IMR-90 (cell line): ENCODE data around the gene RNF146. TPM values are rescaled to one million over a fixed set of nuclear protein-coding genes. Genes with fewer than 3 reads are reported as not detected.

Source experiments
- ATAC-seq: fragments of 200-7000 bp; cut with Tn5 transposase; 2 replicates; pipeline ENCODE4 v1.9.1; 2020; ENCODE audit warnings: low read depth, mild to moderate bottlenecking, moderate library complexity
- BruUV-seq: library from RNA; stranded (reverse); fragments of 400-500 nt; replicated peaks from 2 replicates; lab custom pipeline; 2021; lab: Mats Ljungman, UMichigan
- CTCF ChIA-PET: fragments of 300-600 bp; formaldehyde crosslinking; extraction: SDS; loops from one replicate; lab custom pipeline; 2021; ENCODE audit warnings: antibody characterized with exemption; lab: Yijun Ruan, JAX
- POLR2A ChIA-PET: fragments of 300-600 bp; sonication (Branson Sonifier 250); formaldehyde crosslinking; loops from one replicate; lab custom pipeline; 2022; ENCODE audit warnings: antibody characterized with exemption; ENCODE audit not compliant: unreplicated experiment; lab: Charles Lee
- DNase-seq: peaks from one replicate; pipeline ENCODE4 v3.0.0; 2013
- H2AFZ ChIP-seq: replicated peaks from 2 replicates; pipeline ENCODE3; 2013; ENCODE audit warnings: low read length, mild to moderate bottlenecking; ENCODE audit not compliant: poor library complexity
- H2AK5ac ChIP-seq: 2 replicates; pipeline ENCODE4 v1.6.1; 2013; ENCODE audit warnings: low read depth, low read length, inconsistent platforms
- H2AK9ac ChIP-seq: replicated peaks from 2 replicates; pipeline ENCODE3; 2013; ENCODE audit warnings: mild to moderate bottlenecking, low read depth, low read length, moderate library complexity; ENCODE audit not compliant: poor library complexity
- H2BK120ac ChIP-seq: 2 replicates; pipeline ENCODE4 v1.6.1; 2013; ENCODE audit warnings: low read depth, low read length, inconsistent platforms
- H2BK15ac ChIP-seq: 3 replicates; pipeline ENCODE4 v1.6.1; 2013; ENCODE audit warnings: low read depth, low read length, inconsistent platforms
- H2BK20ac ChIP-seq: 2 replicates; pipeline ENCODE4 v1.6.1; 2013; ENCODE audit warnings: low read depth, mild to moderate bottlenecking, inconsistent platforms, low read length, moderate library complexity
- H2BK5ac ChIP-seq: 2 replicates; pipeline ENCODE4 v1.6.1; 2013; ENCODE audit warnings: mild to moderate bottlenecking, low read depth, low read length, inconsistent platforms; ENCODE audit not compliant: poor library complexity, severe bottlenecking
- H3K14ac ChIP-seq: replicated peaks from 2 replicates; pipeline ENCODE4 v1.6.1; 2013; ENCODE audit warnings: low read depth, low read length, inconsistent platforms
- H3K18ac ChIP-seq: 2 replicates; pipeline ENCODE4 v1.6.1; 2013; ENCODE audit warnings: low read depth, low read length, control low read depth
- H3K23ac ChIP-seq: 2 replicates; pipeline ENCODE4 v1.6.1; 2013; ENCODE audit warnings: low read depth, low read length, inconsistent platforms
- H3K27ac ChIP-seq: 2 replicates; pipeline ENCODE4 v1.5.1; 2013; ENCODE audit warnings: mild to moderate bottlenecking, control low read depth, low read length; ENCODE audit not compliant: insufficient read depth
- H3K27me3 ChIP-seq: 2 replicates; pipeline ENCODE4 v1.6.1; 2013; ENCODE audit warnings: low read length; ENCODE audit not compliant: control insufficient read depth, insufficient read depth
- H3K36me3 ChIP-seq: 2 replicates; pipeline ENCODE4 v1.6.1; 2013; ENCODE audit warnings: low read length, mixed read lengths; ENCODE audit not compliant: control insufficient read depth, insufficient read depth
- H3K4ac ChIP-seq: 2 replicates; pipeline ENCODE4 v1.6.1; 2013; ENCODE audit warnings: low read depth, low read length, inconsistent platforms
- H3K4me1 ChIP-seq: 2 replicates; pipeline ENCODE4 v1.6.1; 2013; ENCODE audit warnings: low read length, mixed read lengths; ENCODE audit not compliant: control insufficient read depth, insufficient read depth
- H3K4me2 ChIP-seq: 2 replicates; pipeline ENCODE4 v1.6.1; 2013; ENCODE audit warnings: low read depth, mild to moderate bottlenecking, control low read depth, low read length, moderate library complexity
- H3K4me3 ChIP-seq: 2 replicates; pipeline ENCODE4 v1.5.1; 2013; ENCODE audit warnings: low read depth, mild to moderate bottlenecking, control low read depth, low read length, moderate library complexity; ENCODE audit not compliant: insufficient read depth
- H3K56ac ChIP-seq: 2 replicates; pipeline ENCODE4 v1.6.1; 2013; ENCODE audit warnings: low read length, inconsistent platforms; ENCODE audit not compliant: insufficient read depth; ENCODE audit errors: extremely low read depth
- H3K79me1 ChIP-seq, 2 experiments: 2 replicates each; pipeline ENCODE4 v1.6.1; 2013; ENCODE audit warnings: low read length in 2 of 2, inconsistent platforms in 1 of 2, low read depth in 1 of 2
- H3K9ac ChIP-seq: 2 replicates; pipeline ENCODE4 v1.6.1; 2013; ENCODE audit warnings: low read depth, low read length, control low read depth
- H3K9me1 ChIP-seq: 2 replicates; pipeline ENCODE4 v1.6.1; 2013; ENCODE audit warnings: low read length, inconsistent platforms; ENCODE audit not compliant: insufficient read depth
- H3K9me3 ChIP-seq: 2 replicates; pipeline ENCODE4 v1.6.1; 2013; ENCODE audit warnings: low read length; ENCODE audit not compliant: control insufficient read depth, insufficient read depth
- H4K20me1 ChIP-seq: 2 replicates; pipeline ENCODE4 v1.6.1; 2013; ENCODE audit warnings: low read length, inconsistent platforms; ENCODE audit not compliant: insufficient read depth
- H4K5ac ChIP-seq: 2 replicates; pipeline ENCODE4 v1.6.1; 2013; ENCODE audit warnings: mild to moderate bottlenecking, low read depth, low read length, control low read depth
- H4K8ac ChIP-seq, 2 experiments: 2 replicates each; pipeline ENCODE4 v1.6.1; 2013; ENCODE audit warnings: low read depth in 2 of 2, low read length in 2 of 2, control low read depth in 1 of 2, inconsistent platforms in 1 of 2
- H4K91ac ChIP-seq: 2 replicates; pipeline ENCODE4 v1.6.1; 2013; ENCODE audit warnings: low read depth, low read length, inconsistent platforms; ENCODE audit not compliant: insufficient read depth
- CTCF ChIP-seq: conservative IDR thresholded peaks from 2 replicates; pipeline ENCODE4 v1.5.1; 2012; ENCODE audit warnings: mild to moderate bottlenecking, low read depth, low read length, improper control_type of control experiment
- ELK1 ChIP-seq: fragments of 150-350 bp; IDR thresholded peaks from 2 replicates; pipeline ENCODE4 v1.6.1; 2016; ENCODE audit warnings: low read depth, mild to moderate bottlenecking, low read length, moderate library complexity, borderline replicate concordance
- MAFK ChIP-seq: IDR thresholded peaks from 2 replicates; pipeline ENCODE4 v1.6.1; 2012; ENCODE audit warnings: low read depth, low read length, improper control_type of control experiment
- MAZ ChIP-seq: IDR thresholded peaks from 2 replicates; pipeline ENCODE4 v1.6.1; 2012; ENCODE audit warnings: low read depth, mild to moderate bottlenecking, low read length, improper control_type of control experiment, moderate library complexity, borderline replicate concordance
- MXI1 ChIP-seq: IDR thresholded peaks from 2 replicates; pipeline ENCODE4 v1.6.1; 2012; ENCODE audit warnings: low read depth, mild to moderate bottlenecking, low read length, moderate library complexity, borderline replicate concordance
- RAD21 ChIP-seq: IDR thresholded peaks from 2 replicates; pipeline ENCODE4 v1.6.1; 2012; ENCODE audit warnings: low read length, improper control_type of control experiment
- RCOR1 ChIP-seq: IDR thresholded peaks from 2 replicates; pipeline ENCODE4 v1.6.1; 2012; ENCODE audit warnings: mild to moderate bottlenecking, low read length, improper control_type of control experiment; ENCODE audit not compliant: insufficient replicate concordance
- RFX5 ChIP-seq: IDR thresholded peaks from 2 replicates; pipeline ENCODE4 v1.8.0; 2012; ENCODE audit warnings: low read depth, mild to moderate bottlenecking, low read length, moderate library complexity
- SMC3 ChIP-seq: fragments of 150-350 bp; IDR thresholded peaks from 2 replicates; pipeline ENCODE4 v1.6.1; 2016; ENCODE audit warnings: low read depth, mild to moderate bottlenecking, antibody characterized with exemption, low read length, moderate library complexity
- WGBS, 2 experiments: methylation state at CpG; one replicate each; pipeline versions ENCODE4 v1.1.5 to v1.1.7; 2013; ENCODE audit warnings: missing lambda C conversion rate in 2 of 2; ENCODE audit not compliant: insufficient read length in 1 of 2; ENCODE audit errors: extremely low coverage in 2 of 2; 5-methylcytosine and 5-hydroxymethylcytosine counted together
- dilution Hi-C: fragments of 300-500 bp; cut with HindIII; formaldehyde crosslinking; loops from one replicate; pipeline ENCODE4 v1.14.3; 2018; ENCODE audit warnings: low sequenced_read_pairs; ENCODE audit not compliant: unreplicated experiment
- in situ Hi-C: fragments of 300-500 bp; cut with MboI; formaldehyde crosslinking; loops from 3 replicates; pipeline ENCODE4 v1.14.3; 2019; ENCODE audit warnings: low sequenced_read_pairs, inconsistent platforms, mixed read lengths
- intact Hi-C: fragments of 100-400 bp; cut with micrococcal nuclease; formaldehyde crosslinking; loops from 2 replicates; pipeline ENCODE4 v1.10.0; 2022
- polyA plus RNA-seq, 3 experiments: library from polyadenylated mRNA; depleted of rRNA; stranded (reverse); fragments of >200 nt; gene quantifications; 2 replicates each; pipeline ENCODE4 v1.2.3, GENCODE V29; 2012; ENCODE audit warnings: low replicate concordance in 1 of 3
- total RNA-seq: library from RNA; depleted of rRNA; stranded (reverse); fragments of >200 nt; gene quantifications from 2 replicates; pipeline ENCODE4 v1.2.3, GENCODE V29; 2012

RNF146 gene
- total and polyA plus RNA-seq, 2 of the 4 experiments (the other 2 are of a cell fraction) = 24.0 to 32.2 TPM

GRCh38 chr6:127262896-127263295 is 3.8 kb upstream of the RNF146 start:
- no peak for TF ChIP-seq MXI1
- TF ChIP-seq CTCF = no peak
- no peak for TF ChIP-seq MAZ
- TF ChIP-seq ELK1 = no peak
- no peak for TF ChIP-seq RFX5
- TF ChIP-seq RAD21 = no peak
- TF ChIP-seq RCOR1 = no peak
- TF ChIP-seq MAFK = no peak
- no peak for TF ChIP-seq SMC3
- dilution Hi-C loops = no loop called here
- DNase-seq = no peak

More at GRCh38 chr6:127262896-127263295, 3.8 kb upstream of the RNF146 start:
- no peaks in the 10 kb centered on the region for H3K36me3 ChIP-seq
- H3K4ac ChIP-seq = no peak overlapping the region
- H4K5ac ChIP-seq = no peak overlapping the region
- BruUV-seq = no TSS peak
- intact Hi-C loops (no loop called here), in situ Hi-C loops (no loop called here)
- H2BK5ac ChIP-seq = no peak overlapping the region
- H3K18ac ChIP-seq = no peak overlapping the region
- H3K56ac ChIP-seq = no peak overlapping the region
- H3K4me1 ChIP-seq = no peaks in the 10 kb centered on the region
- ChIA-PET POLR2A (interaction anchor here (0.6 to 0.7 kb wide), 2 partner anchors 229 to 955 kb away, joined by 5 to 7 read pairs; no protein-coding TSS in a partner anchor), CTCF (interaction anchor here (1.0 kb wide), 1 partner anchor 284 kb away, joined by 3 read pairs; no protein-coding TSS in a partner anchor)
- no peak overlapping the region for H2AK5ac ChIP-seq
- no peak overlapping the region for H2BK20ac ChIP-seq
- no peak overlapping the region for H3K27ac ChIP-seq
- no peak overlapping the region for H2BK15ac ChIP-seq
- H4K91ac ChIP-seq = no peak overlapping the region
- H3K9me3 ChIP-seq = no peaks in the 10 kb centered on the region
- peaks cover 7% of the 10 kb centered on the region; the same call in 1 of the 2 replicates for H4K20me1 ChIP-seq
- no peak overlapping the region for H3K14ac ChIP-seq
- no peak overlapping the region for H3K4me2 ChIP-seq
- no peak overlapping the region for H2AFZ ChIP-seq
- 0 out of 4 replicates have a peak, but pooled peaks cover 0 to 7% of the 10 kb centered on the region in 2 experiments for H3K79me1 ChIP-seq
- H3K23ac ChIP-seq = no peak overlapping the region
- H3K9ac ChIP-seq = no peak overlapping the region
- H2BK120ac ChIP-seq = no peak overlapping the region
- H4K8ac ChIP-seq = no peak overlapping the region
- H2AK9ac ChIP-seq = no peak overlapping the region
- no peaks in the 10 kb centered on the region; the same call in 1 of the 2 replicates for H3K27me3 ChIP-seq
- H3K9me1 ChIP-seq = no peaks in the 10 kb centered on the region
- no peak overlapping the region for H3K4me3 ChIP-seq
- ATAC-seq = no peak
- WGBS, 2 experiments = no CpG with 5 or more reads among the region's 1 CpG
